Mammary epithelial cell (primary cell): ENCODE results near the gene TMEM50A.

Experiments used
- EZH2 ChIP-seq: IDR thresholded peaks from 2 replicates; pipeline ENCODE4 v1.6.1; 2012; ENCODE audit warnings: low read length, inconsistent platforms, borderline replicate concordance
- TF ChIP-seq, protein P1 (sequence below), 2 donors: IDR thresholded peaks in 1 of 2; conservative IDR thresholded peaks in 1 of 2; 2 replicates each; pipeline ENCODE4 v1.5.1; 2011 to 2012; ENCODE audit warnings: inconsistent platforms in 2 of 2, low read length in 2 of 2, mild to moderate bottlenecking in 2 of 2, control low read depth in 1 of 2, low read depth in 1 of 2; ENCODE audit not compliant: insufficient read depth in 1 of 2; ENCODE audit errors: extremely low read depth in 1 of 2

DNA sequence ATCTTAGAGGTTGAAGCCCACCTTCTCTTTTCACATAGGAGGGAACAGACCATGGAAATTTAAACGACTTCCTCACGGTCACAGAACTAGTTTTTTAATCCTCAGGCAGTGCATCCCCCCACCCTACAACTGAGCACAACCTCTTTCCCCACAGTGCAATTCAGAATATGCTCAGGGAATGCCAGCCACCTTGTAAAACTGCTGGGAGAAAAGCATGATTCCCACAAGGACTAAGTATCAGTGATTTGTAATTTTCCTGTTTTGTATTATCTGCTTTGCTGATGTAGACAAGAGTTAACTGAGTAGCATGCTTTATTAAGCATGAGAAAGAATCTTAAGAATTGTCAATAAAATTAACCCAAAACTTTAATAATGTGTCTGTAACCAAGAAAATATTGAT is 23.8 kb downstream of the TMEM50A start:
- TF ChIP-seq, protein P1, sequence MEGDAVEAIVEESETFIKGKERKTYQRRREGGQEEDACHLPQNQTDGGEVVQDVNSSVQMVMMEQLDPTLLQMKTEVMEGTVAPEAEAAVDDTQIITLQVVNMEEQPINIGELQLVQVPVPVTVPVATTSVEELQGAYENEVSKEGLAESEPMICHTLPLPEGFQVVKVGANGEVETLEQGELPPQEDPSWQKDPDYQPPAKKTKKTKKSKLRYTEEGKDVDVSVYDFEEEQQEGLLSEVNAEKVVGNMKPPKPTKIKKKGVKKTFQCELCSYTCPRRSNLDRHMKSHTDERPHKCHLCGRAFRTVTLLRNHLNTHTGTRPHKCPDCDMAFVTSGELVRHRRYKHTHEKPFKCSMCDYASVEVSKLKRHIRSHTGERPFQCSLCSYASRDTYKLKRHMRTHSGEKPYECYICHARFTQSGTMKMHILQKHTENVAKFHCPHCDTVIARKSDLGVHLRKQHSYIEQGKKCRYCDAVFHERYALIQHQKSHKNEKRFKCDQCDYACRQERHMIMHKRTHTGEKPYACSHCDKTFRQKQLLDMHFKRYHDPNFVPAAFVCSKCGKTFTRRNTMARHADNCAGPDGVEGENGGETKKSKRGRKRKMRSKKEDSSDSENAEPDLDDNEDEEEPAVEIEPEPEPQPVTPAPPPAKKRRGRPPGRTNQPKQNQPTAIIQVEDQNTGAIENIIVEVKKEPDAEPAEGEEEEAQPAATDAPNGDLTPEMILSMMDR (conservative IDR thresholded peaks at IDR 0.05 in 1 of 2, IDR thresholded peaks at IDR 0.05 in 1 of 2; ENCODE audit: extremely low read depth in 1 of 2, insufficient read depth in 1 of 2, low read depth in 1 of 2, low read length in 2 of 2): no peak
- no peak for TF ChIP-seq EZH2
